Non-pigmented ciliary epithelial cell (primary cell): ENCODE results near the gene METTL16.
A peak's percentile ranks its signal among the peaks of the same experiment; 100 is the strongest.
"Not testable (repeated sequence)": the region's sequence is repeated elsewhere in the genome, so short reads cannot be mapped to it uniquely, and the experiment has no call there.

Source experiments
- DNase-seq: peaks from one replicate; pipeline ENCODE4 v3.0.0-alpha.2; 2010; ENCODE audit warnings: low read depth

Gene METTL16

GRCh38 chr17:2452216-2452750 lies 59.4 kb downstream of the METTL16 start:
- no peak for DNase-seq

- DNase-seq, result no peak
Observed at GRCh38 chr17:2450016-2450650, 61.6 kb downstream of the METTL16 start.

DNA sequence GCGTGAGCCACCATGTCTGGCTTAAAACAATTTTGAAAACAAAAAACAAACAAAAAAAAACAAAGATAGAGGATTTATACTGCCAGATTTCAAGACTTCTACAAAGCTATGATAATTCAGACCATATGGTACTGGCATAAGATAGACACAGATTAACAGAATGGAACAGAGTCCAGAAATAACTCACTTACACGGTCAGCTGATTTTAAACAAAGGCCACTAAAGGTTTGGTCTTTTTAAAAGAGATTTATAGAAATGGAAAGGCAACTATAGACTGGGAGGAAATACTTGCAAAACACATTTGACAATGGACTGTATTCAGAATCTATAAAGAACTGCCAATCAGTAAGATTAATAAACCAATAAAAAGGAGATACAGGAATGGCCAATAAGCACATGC lies 62.2 kb downstream of the METTL16 start:
- DNase-seq, result no peak

DNA sequence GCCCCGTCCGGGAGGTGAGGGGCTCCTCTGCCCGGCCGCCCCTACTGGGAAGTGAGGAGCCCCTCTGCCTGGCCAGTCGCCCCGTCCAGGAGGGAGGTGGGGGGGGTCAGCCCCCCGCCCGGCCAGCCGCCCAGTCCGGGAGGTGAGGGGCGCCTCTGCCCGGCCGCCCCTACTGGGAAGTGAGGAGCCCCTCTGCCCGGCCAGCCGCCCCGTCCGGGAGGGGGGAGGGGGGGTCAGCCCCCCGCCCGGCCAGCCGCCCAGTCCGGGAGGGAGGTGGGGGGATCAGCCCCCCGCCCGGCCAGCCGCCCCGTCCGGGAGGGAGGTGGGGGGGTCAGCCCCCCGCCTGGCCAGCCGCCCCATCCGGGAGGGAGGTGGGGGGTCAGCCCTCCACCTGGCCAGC lies 64.2 kb downstream of the METTL16 start:
- DNase-seq, result not testable (repeated sequence)

DNA sequence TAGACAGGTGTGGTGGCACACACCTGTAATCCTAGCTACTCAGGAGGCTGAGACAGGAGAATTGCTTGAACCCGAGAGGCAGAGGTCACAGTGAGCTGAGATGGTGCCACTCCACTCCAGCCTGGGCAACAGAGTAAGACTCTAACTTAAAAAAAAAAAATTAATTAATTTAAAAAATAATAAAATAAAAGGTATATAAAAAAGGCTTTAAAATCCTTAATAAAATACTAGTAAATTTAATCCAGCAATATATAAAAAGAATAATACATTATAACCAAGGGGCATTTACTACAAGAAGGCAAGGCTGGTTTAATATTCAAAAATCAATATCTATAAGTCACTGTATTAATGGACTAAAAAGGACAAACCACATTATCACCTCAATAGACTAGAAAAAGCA lies 66.0 kb downstream of the METTL16 start:
- DNase-seq, result no peak

DNA sequence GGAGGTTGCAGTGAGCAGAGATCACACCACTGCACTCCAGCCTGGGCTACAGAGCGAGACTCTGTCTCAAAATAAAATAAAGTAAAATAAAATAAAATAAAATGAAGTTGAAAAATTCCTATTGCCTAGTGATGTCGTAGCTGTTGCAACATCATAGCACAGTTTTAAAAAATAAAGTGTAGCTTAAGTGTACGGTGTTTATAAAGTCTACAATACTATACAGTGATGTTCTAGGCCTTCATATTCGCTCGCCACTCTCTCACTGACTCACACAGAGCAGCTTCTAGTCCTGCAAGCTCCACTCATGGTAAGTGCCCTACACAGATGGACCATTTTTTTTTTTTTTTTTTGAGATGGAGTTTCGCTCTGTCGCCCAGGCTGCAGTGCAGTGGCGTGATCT lies 67.3 kb downstream of the METTL16 start:
- DNase-seq, result no peak

- no peak for DNase-seq
Observed at GRCh38 chr17:2442166-2442565, 69.5 kb downstream of the METTL16 start.

- DNase-seq, result no peak
Observed at GRCh38 chr17:2440930-2441329, 70.8 kb downstream of the METTL16 start.

DNA sequence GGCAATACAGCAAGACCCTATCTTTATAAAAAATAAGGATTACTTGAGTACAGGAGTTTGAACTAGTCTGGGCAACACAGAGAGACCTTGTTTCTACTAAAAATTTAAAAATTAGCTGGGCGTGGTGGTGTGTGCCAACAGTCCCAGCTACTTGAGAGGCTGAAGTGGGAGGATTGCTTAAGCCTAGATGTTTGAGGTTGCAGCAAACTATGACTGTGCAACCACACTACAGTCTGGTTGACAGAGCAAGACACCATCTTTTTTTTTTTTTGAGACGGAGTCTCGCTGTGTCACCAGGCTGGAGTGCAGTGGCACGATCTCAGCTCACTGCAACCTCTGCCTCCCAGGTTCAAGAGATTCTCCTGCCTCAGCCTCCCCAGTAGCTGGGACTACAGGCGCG lies 71.7 kb downstream of the METTL16 start:
- not testable (repeated sequence) for DNase-seq

GRCh38 chr17:2438823-2439222 lies 72.9 kb downstream of the METTL16 start:
- DNase-seq, result peak; percentile 68

DNA sequence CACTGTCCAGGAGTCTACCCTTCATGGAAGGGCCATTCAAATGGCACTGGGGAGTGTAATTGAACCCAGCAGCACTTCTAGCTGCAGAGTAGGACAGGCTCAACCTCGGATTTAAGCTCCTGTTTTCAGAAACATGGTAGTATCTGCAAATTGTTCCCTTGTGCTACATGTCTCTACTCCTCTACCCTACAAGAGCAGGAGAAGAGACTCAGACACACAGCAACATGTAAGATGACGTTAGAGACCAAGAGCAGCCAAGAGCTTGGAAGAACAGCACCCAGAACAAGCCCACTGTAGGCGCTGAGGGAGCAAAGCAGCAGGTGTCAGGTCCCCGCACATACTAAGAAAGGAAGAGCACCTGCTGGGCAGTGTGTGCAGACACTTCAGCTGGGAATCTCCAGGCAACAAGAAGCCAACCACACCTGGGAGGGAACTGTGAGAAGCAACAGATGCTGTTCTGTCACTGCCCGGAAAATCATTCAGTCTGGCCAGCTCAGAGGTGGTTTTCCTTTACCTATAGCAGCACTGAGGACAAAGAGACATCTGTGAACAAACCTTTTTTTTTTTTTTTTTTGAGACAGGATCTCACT lies 75.3 kb downstream of the METTL16 start:
- no peak for DNase-seq

GRCh38 chr17:2435862-2436261 lies 75.8 kb downstream of the METTL16 start:
- DNase-seq, result no peak

- no peak for DNase-seq
Observed at GRCh38 chr17:2435181-2435741, 76.4 kb downstream of the METTL16 start.

DNA sequence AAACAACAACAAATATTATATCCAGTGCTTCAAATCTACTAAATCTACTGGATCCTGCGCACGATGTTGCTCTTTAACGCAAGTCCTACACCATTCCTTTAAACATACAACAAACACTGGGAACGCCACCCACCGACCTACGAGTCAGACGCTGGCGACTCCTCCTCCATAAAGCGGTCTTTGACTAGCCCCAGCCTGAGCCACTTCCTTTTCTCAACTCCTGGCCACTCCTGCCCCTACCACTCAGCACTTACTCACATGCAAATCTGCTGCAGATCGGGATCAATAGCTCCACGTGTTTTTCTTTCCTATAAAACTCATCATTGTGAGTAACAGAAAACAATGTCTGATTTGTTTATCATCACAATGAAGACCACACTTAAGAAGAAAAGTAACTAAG lies 78.0 kb downstream of the METTL16 start:
- DNase-seq, result no peak

DNA sequence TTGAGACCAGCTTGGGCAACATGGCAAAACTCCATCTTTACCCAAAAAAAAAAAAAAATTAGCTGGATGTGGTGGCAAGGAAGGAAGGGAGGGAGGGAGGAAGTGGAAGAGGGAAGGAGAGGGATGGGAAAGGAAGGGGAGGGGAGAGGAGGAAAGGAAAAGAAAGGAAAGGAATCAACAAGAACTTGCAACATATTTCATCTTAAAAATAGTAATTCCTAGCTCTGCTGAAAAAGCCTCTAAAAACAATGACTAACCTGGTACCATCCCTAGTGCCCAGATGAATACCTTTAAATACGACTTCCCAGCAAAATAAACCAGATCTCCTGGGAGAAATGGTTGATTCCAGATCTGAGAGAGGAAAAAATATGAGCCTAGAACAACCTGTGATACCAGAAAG lies 83.8 kb downstream of the METTL16 start:
- no peak for DNase-seq

- DNase-seq, result no peak
Observed at GRCh38 chr17:2427215-2427614, 84.5 kb downstream of the METTL16 start.

- no peak for DNase-seq
Observed at GRCh38 chr17:2423271-2423670, 88.4 kb downstream of the METTL16 start.

GRCh38 chr17:2421315-2422147 lies 90.2 kb downstream of the METTL16 start:
- DNase-seq, result no peak

- no peak for DNase-seq
Observed at GRCh38 chr17:2420176-2420575, 91.5 kb downstream of the METTL16 start.

GRCh38 chr17:2419486-2419885 lies 92.2 kb downstream of the METTL16 start:
- no peak for DNase-seq

DNA sequence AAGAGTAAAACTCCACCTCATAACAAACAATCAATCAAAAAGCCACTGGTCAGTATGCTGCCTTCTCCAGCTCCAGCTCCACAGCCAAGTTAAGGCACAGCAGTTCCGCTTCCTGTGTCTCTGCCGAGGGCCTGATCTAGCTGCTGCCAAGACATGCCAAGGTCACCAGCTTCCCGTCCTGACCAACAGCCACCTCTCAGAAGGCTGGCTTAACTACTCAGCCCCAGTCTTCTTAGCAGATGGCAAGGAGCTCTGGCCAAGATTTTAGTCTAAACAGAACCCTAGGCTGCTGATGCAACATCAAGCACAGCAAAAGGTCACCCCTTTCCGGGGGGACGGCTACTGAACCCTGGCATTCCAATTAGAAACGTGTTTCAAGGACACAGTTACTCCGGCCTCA lies 93.1 kb downstream of the METTL16 start:
- no peak for DNase-seq

DNA sequence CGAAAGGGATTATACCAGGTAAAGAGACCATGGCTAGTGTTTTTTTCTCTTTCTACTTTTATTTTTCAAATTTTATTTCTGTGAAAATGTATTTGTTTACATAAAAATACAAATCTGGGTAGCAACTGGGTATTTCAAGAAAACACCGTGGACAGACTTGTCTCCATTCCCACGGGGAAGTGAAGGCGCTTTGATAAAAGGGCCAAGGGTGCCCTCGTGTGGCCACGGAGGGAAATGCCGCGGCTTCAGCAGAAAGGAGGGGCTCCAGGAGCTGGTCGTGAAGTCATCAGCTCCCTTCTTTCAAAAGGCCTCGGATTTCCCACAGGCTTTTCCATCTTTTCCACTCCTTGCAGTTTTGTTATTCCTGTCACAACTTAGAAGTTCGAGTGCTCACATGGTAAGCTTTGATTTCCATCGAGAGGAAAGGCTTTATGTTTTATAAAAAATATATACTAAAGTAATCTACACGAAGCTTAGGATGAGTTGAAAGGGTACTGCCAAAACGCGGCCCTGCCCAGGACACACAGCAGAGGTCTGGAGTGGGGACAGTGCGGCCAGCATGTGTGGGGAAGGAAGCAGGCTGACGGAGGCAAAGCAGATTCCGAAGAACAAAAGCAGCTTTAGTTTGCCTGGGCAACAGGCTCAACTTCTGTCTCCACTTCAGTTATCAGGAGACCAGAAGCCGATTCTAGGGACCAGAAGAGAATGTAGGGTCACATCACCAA lies 95.5 kb downstream of the METTL16 start:
- no peak for DNase-seq
